CD4-positive, alpha-beta T cell (primary cell): Measurements from ENCODE around the gene RNF111. TPM values are rescaled to one million over a fixed set of nuclear protein-coding genes. Genes with fewer than 3 reads are reported as not detected.

ENCODE experiments used
- ATAC-seq: fragments of 200-7000 bp; cut with Tn5 transposase; one replicate; pipeline ENCODE4 v1.10.0; 2022; ENCODE audit warnings: mild to moderate bottlenecking; ENCODE audit not compliant: poor library complexity
- CTCF ChIA-PET: fragments of 350-600 bp; sonication (Branson Sonifier 250); formaldehyde crosslinking; loops from one replicate; lab custom pipeline; 2021; ENCODE audit warnings: antibody characterized with exemption, inconsistent platforms; lab: Charles Lee
- POLR2A ChIA-PET: fragments of 350-600 bp; sonication (Branson Sonifier 250); formaldehyde crosslinking; loops from one replicate; lab custom pipeline; 2021; ENCODE audit warnings: antibody characterized with exemption, inconsistent platforms; lab: Charles Lee
- DNase-seq, 14 experiments: peaks; one replicate each; pipeline ENCODE4 v3.0.0-alpha.2; 2013 to 2020; ENCODE audit warnings: mixed read lengths in 2 of 14
- H3K27ac ChIP-seq, 2 donors: one replicate each; pipeline versions ENCODE4 v1.5.1 to v1.7.0; 2013; ENCODE audit warnings: low read length in 2 of 2, low read depth in 1 of 2, mild to moderate bottlenecking in 1 of 2
- H3K27me3 ChIP-seq, 2 experiments: 1 replicate in 1 of 2; 2 replicates in 1 of 2; pipeline versions ENCODE4 v1.6.1 to v1.7.0; 2013; ENCODE audit warnings: low read length in 2 of 2, control low read depth in 1 of 2, mild to moderate bottlenecking in 1 of 2, moderate library complexity in 1 of 2; ENCODE audit not compliant: insufficient read depth in 2 of 2, control insufficient read depth in 1 of 2
- H3K36me3 ChIP-seq: one replicate; pipeline ENCODE4 v1.6.1; 2013; ENCODE audit warnings: low read length, control low read depth; ENCODE audit not compliant: insufficient read depth
- H3K4me1 ChIP-seq: one replicate; pipeline ENCODE4 v1.6.1; 2013; ENCODE audit warnings: low read length, control low read depth; ENCODE audit not compliant: insufficient read depth
- H3K4me3 ChIP-seq: one replicate; pipeline ENCODE4 v1.5.1; 2013; ENCODE audit warnings: mild to moderate bottlenecking, low read length, moderate library complexity
- H3K9me3 ChIP-seq, 2 experiments: 1 replicate in 1 of 2; 2 replicates in 1 of 2; pipeline versions ENCODE4 v1.6.1 to v1.7.0; 2013; ENCODE audit warnings: low read length in 2 of 2, mild to moderate bottlenecking in 2 of 2, control low read depth in 1 of 2, moderate library complexity in 1 of 2; ENCODE audit not compliant: control insufficient read depth in 1 of 2, insufficient read depth in 1 of 2
- H3K27ac Mint-ChIP-seq: one replicate; pipeline ENCODE4 v1.8.0; 2020; ENCODE audit warnings: mixed read lengths
- H3K27me3 Mint-ChIP-seq: one replicate; pipeline ENCODE4 v1.8.0; 2021; ENCODE audit warnings: mixed read lengths
- H3K36me3 Mint-ChIP-seq: one replicate; pipeline ENCODE4 v1.8.0; 2021; ENCODE audit warnings: low read depth, mixed read lengths
- H3K4me1 Mint-ChIP-seq: one replicate; pipeline ENCODE4 v1.8.0; 2021; ENCODE audit warnings: low read depth, mixed read lengths
- H3K4me3 Mint-ChIP-seq: one replicate; pipeline ENCODE4 v1.8.0; 2020; ENCODE audit warnings: mild to moderate bottlenecking, mixed read lengths
- H3K9me3 Mint-ChIP-seq: one replicate; pipeline ENCODE4 v1.8.0; 2020; ENCODE audit warnings: mixed read lengths
- intact Hi-C, 2 experiments: fragments of 100-400 bp; cut with DNase I in 1 of 2; cut with micrococcal nuclease in 1 of 2; formaldehyde crosslinking; loops; one replicate each; pipeline versions ENCODE4 v1.15.1 to v1.9.0; 2023 to 2025; cut with DNase I, micrococcal nuclease
- total RNA-seq, 174 experiments: library from RNA in 2 of 174; stranded (reverse) in 2 of 174; gene quantifications; one replicate each; pipeline ENCODE4 v1.2.3 and lab custom pipeline; 2021 to 2026
- TF ChIP-seq, protein P1 (sequence below): fragments of 200-600 bp; IDR thresholded peaks from one replicate; pipeline ENCODE4 v1.8.0; 2022; ENCODE audit warnings: antibody characterized with exemption, mild to moderate bottlenecking

The RNF111 gene
- total RNA-seq, 2 experiments from 2014 or later, result 35.4 to 37.1 TPM

DNA sequence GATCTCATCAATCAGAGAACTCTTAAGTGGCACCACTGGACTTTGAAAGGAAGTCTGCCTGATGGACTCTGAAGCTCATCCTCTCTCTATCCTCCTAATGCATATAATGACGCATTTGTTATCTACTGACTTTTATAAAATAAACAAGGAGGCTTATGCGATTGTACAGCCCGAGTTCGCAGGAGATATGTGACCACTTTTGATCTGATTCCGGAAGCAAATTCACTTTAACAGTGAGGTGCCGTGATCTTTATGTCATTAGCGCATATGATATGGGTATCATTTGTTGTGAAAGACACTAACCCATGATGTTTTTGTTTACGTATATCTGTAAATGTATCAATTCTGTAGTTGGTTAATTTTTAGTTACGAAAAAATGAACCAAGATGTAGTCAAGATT is 427 bp upstream of the RNF111 start:
- no peaks in the 10 kb centered on the region for H3K9me3 ChIP-seq
- TF ChIP-seq, protein P1, sequence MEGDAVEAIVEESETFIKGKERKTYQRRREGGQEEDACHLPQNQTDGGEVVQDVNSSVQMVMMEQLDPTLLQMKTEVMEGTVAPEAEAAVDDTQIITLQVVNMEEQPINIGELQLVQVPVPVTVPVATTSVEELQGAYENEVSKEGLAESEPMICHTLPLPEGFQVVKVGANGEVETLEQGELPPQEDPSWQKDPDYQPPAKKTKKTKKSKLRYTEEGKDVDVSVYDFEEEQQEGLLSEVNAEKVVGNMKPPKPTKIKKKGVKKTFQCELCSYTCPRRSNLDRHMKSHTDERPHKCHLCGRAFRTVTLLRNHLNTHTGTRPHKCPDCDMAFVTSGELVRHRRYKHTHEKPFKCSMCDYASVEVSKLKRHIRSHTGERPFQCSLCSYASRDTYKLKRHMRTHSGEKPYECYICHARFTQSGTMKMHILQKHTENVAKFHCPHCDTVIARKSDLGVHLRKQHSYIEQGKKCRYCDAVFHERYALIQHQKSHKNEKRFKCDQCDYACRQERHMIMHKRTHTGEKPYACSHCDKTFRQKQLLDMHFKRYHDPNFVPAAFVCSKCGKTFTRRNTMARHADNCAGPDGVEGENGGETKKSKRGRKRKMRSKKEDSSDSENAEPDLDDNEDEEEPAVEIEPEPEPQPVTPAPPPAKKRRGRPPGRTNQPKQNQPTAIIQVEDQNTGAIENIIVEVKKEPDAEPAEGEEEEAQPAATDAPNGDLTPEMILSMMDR, result no peak
- Mint-ChIP-seq H3K36me3 (peaks cover 40% of the 10 kb centered on the region), H3K27ac (peak overlapping the region; percentile 92), H3K4me3 (peak overlapping the region; percentile 98), H3K9me3 (no peaks in the 10 kb centered on the region), H3K27me3 (no peaks in the 10 kb centered on the region), H3K4me1 (peaks cover 55% of the 10 kb centered on the region)
- H3K36me3 ChIP-seq, result peaks cover 9% of the 10 kb centered on the region
- peak overlapping the region; percentile 99 for H3K4me3 ChIP-seq
- DNase-seq (peak in 1 of 14 experiments; percentile 8), ATAC-seq (peak; percentile 16)
- H3K4me1 ChIP-seq, result peaks cover 17% of the 10 kb centered on the region
- ChIA-PET CTCF (no interaction called here), POLR2A (interaction anchor here (0.7 to 2.4 kb wide), 4 partner anchors 11 to 703 kb away, joined by 3 to 8 read pairs (median 4); partner anchors contain the start of gene BNIP2)
- intact Hi-C loops, result loop anchor here (2.0 to 10.0 kb wide), 8 partner anchors 52 to 670 kb away; partner anchors contain the start of genes CCNB2 (in 2 of the 2), SLTM (in 2 of the 2) and GTF2A2 (in 1 of the 2)
- peak overlapping the region in 1 of 2 donors; percentile 30 for H3K27ac ChIP-seq
- no peaks in the 10 kb centered on the region for H3K27me3 ChIP-seq

DNA sequence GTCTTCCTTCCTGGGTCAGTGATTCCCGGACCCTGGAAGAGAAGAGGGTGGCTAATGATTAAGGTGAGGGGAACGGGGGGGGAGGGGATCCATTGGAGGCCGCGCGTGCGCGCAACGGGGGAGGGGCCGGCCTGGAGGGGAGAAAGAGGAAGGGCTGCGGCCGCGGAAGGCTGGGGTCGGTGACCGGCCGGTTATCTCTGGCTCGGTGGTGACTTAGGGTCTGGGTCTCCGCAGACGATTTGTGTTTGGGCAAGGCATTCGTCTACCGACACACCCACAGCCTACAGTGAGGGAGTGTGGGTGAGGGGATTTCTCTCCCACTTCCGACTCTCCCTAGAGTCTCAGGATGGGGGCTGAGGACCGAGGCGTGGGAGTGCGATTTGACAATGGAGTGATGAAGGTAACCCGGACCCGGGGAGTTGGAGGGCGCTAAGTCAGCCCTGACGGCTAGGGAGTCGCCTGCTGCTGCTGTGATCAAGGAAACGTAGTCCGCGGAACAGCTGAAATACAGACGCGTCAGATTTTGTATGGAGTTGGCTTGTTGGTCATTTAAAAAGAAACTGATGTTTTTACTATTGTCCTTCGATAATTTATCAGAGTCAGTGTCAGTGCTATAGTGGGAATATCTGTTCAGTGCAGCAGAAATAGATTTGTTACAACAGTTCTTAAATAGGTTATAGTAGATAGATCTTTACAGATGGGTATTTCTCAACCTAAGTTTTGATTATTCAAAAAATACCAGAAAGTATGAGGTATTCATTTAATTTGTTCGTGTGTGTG is 733 bp downstream of the RNF111 start:
- Histone ChIP-seq H3K27ac (peak overlapping the region; percentile 84 to 87), H3K9me3 (no peaks in the 10 kb centered on the region), H3K4me3 (peak overlapping the region; percentile 99), H3K4me1 (peaks cover 14% of the 10 kb centered on the region), H3K27me3 (no peaks in the 10 kb centered on the region), H3K36me3 (peaks cover 12% of the 10 kb centered on the region)
- H3K36me3 Mint-ChIP-seq, result peaks cover 45% of the 10 kb centered on the region
- CTCF ChIA-PET, result interaction anchor here (0.7 kb wide), 1 partner anchor 12 kb away, joined by 3 read pairs; no protein-coding TSS in a partner anchor
- peaks cover 51% of the 10 kb centered on the region for H3K4me1 Mint-ChIP-seq
- TF ChIP-seq, protein P1, result no peak
- no peaks in the 10 kb centered on the region for H3K9me3 Mint-ChIP-seq
- intact Hi-C loops, result loop anchor here (5.0 to 10.0 kb wide), 6 partner anchors 53 to 669 kb away; partner anchors contain the start of genes CCNB2 (in 1 of the 2), GTF2A2 (in 1 of the 2) and SLTM (in 1 of the 2)
- H3K4me3 Mint-ChIP-seq, result peak overlapping the region; percentile 98
- DNase-seq, result peak; percentile 23 to 77 (median 44)
- peak overlapping the region; percentile 92 for H3K27ac Mint-ChIP-seq
- POLR2A ChIA-PET, result interaction anchor here (0.7 to 1.4 kb wide), 8 partner anchors 10 to 701 kb away, joined by 3 to 6 read pairs (median 3); partner anchors contain the start of gene BNIP2
- no peaks in the 10 kb centered on the region for H3K27me3 Mint-ChIP-seq
- ATAC-seq, result peak; percentile 31

DNA sequence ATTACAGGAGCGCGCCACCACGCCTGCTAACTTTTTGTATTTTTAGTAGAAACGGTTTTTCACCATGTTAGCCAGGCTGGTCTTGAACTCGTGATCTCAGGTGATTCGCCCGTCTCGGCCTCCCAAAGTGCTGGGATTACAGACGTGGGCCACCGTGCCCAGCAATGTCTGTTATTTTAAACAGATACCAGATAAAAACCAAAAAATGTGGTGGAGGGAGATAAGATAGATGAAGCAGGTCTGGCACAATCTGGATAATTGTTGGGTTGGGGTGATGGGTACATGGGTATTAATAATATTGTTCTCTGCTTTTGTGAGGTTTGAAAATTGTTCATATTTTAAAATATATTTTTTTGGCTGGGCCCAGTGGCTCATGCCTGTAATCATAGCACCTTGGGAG is 4.7 kb downstream of the RNF111 start:
- Mint-ChIP-seq H3K4me1 (peaks cover 60% of the 10 kb centered on the region), H3K27me3 (no peaks in the 10 kb centered on the region), H3K4me3 (no peak overlapping the region), H3K27ac (no peak overlapping the region), H3K9me3 (no peaks in the 10 kb centered on the region), H3K36me3 (peaks cover 61% of the 10 kb centered on the region)
- Histone ChIP-seq H3K36me3 (peaks cover 19% of the 10 kb centered on the region), H3K4me3 (no peak overlapping the region), H3K9me3 (no peaks in the 10 kb centered on the region), H3K27ac (no peak overlapping the region), H3K4me1 (peaks cover 15% of the 10 kb centered on the region), H3K27me3 (no peaks in the 10 kb centered on the region)
- TF ChIP-seq, protein P1, result no peak
- ATAC-seq (no peak), DNase-seq (no peak)
- intact Hi-C loops, result loop anchor here in 1 of 2 experiments (5.0 kb wide), 1 partner anchor 90 kb away; no protein-coding TSS in a partner anchor
- ChIA-PET CTCF (no interaction called here), POLR2A (no interaction called here)
